ENCODE results near the gene CEP63. TPM values are rescaled to one million over a fixed set of nuclear protein-coding genes. Genes with fewer than 3 reads are reported as not detected.
A peak's percentile ranks its signal among the peaks of the same experiment; 100 is the strongest.

The CEP63 gene
- total and polyA plus RNA-seq, 2 experiments from 2014 or later = 15.8 to 237 TPM

- no peaks in the 10 kb centered on the region for H4K20me1 ChIP-seq (ENCODE audit: insufficient read depth, poor library complexity, severe bottlenecking)
- H3K4me1 ChIP-seq (ENCODE audit: insufficient read depth) = no peaks in the 10 kb centered on the region
- DNase-seq (ENCODE audit: low spot score) = no peak
- no peaks in the 10 kb centered on the region for H3K79me2 ChIP-seq
- H3K36me3 ChIP-seq (replicated peaks; ENCODE audit: insufficient read depth, low read depth) = no peaks in the 10 kb centered on the region
- 86% methylated on average over 2 of the region's 2 CpGs for WGBS (ENCODE audit: low lambda C conversion rate, missing lambda C conversion rate)
- no peaks in the 10 kb centered on the region for H3K9me2 ChIP-seq (replicated peaks; ENCODE audit: insufficient read depth)
- no peak overlapping the region for H3K4me2 ChIP-seq
- H2AFZ ChIP-seq = no peak overlapping the region
- H3K4me3 ChIP-seq = no peak overlapping the region
- TF ChIP-seq, protein P1, sequence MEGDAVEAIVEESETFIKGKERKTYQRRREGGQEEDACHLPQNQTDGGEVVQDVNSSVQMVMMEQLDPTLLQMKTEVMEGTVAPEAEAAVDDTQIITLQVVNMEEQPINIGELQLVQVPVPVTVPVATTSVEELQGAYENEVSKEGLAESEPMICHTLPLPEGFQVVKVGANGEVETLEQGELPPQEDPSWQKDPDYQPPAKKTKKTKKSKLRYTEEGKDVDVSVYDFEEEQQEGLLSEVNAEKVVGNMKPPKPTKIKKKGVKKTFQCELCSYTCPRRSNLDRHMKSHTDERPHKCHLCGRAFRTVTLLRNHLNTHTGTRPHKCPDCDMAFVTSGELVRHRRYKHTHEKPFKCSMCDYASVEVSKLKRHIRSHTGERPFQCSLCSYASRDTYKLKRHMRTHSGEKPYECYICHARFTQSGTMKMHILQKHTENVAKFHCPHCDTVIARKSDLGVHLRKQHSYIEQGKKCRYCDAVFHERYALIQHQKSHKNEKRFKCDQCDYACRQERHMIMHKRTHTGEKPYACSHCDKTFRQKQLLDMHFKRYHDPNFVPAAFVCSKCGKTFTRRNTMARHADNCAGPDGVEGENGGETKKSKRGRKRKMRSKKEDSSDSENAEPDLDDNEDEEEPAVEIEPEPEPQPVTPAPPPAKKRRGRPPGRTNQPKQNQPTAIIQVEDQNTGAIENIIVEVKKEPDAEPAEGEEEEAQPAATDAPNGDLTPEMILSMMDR (IDR thresholded peaks at IDR 0.05; ENCODE audit: poor library complexity) = no peak
- TF ChIP-seq EZH2 (IDR thresholded peaks at IDR 0.05; ENCODE audit: borderline replicate concordance) (no peak), EZH2phosphoT487 (IDR thresholded peaks at IDR 0.05; ENCODE audit: low read depth, severe bottlenecking, unreplicated experiment) (no peak)
- H3K9me3 ChIP-seq (ENCODE audit: low read depth) = no peaks in the 10 kb centered on the region
- H3K27me3 ChIP-seq = no peaks in the 10 kb centered on the region
- H3K27ac ChIP-seq = no peak overlapping the region
Observed at GRCh38 chr3:134441821-134442220, 44.0 kb upstream of the CEP63 start.

DNA sequence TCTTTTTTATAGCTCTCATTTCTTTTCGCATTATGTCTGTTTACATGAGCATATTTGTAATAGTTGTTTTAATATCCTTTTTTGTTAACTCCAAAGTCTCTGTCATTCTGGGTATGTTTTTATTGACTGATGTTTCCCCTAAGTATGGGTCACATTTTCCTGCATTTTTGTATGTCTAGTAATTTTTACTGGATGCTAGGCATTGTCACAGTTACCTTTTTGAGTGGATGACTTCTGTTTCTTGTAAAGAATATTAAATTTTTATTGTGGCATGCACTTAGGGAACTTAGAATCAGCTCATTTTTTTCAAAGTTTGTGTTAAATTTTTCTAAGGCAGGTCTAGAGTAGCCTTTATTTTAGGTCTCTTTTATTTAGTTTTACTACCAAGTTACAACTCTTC lies 40.8 kb upstream of the CEP63 start:
- WGBS (ENCODE audit: low lambda C conversion rate, missing lambda C conversion rate) = 90% methylated on average over 1 of the region's 1 CpG
- H3K4me3 ChIP-seq = no peak overlapping the region
- no peaks in the 10 kb centered on the region for H3K9me3 ChIP-seq (ENCODE audit: low read depth)
- no peaks in the 10 kb centered on the region for H3K79me2 ChIP-seq
- no peak overlapping the region for H3K4me2 ChIP-seq
- H3K4me1 ChIP-seq (ENCODE audit: insufficient read depth) = peaks cover 3% of the 10 kb centered on the region
- no peaks in the 10 kb centered on the region for H4K20me1 ChIP-seq (ENCODE audit: insufficient read depth, poor library complexity, severe bottlenecking)
- H3K36me3 ChIP-seq (replicated peaks; ENCODE audit: insufficient read depth, low read depth) = no peaks in the 10 kb centered on the region
- H3K9me2 ChIP-seq (replicated peaks; ENCODE audit: insufficient read depth) = no peaks in the 10 kb centered on the region
- no peak for DNase-seq (ENCODE audit: low spot score)
- H3K27me3 ChIP-seq = no peaks in the 10 kb centered on the region
- TF ChIP-seq, protein P1 (IDR thresholded peaks at IDR 0.05; ENCODE audit: poor library complexity) = no peak
- no peak for TF ChIP-seq EZH2 (IDR thresholded peaks at IDR 0.05; ENCODE audit: borderline replicate concordance)
- TF ChIP-seq EZH2phosphoT487 (IDR thresholded peaks at IDR 0.05; ENCODE audit: low read depth, severe bottlenecking, unreplicated experiment) = no peak
- H3K27ac ChIP-seq = no peak overlapping the region
- H2AFZ ChIP-seq = no peak overlapping the region

GRCh38 chr3:134445636-134446035 lies 40.2 kb upstream of the CEP63 start:
- no peaks in the 10 kb centered on the region for H3K27me3 ChIP-seq
- H3K79me2 ChIP-seq = no peaks in the 10 kb centered on the region
- H2AFZ ChIP-seq = no peak overlapping the region
- peak; percentile 42 for DNase-seq (ENCODE audit: low spot score)
- no peak overlapping the region for H3K4me2 ChIP-seq
- no peaks in the 10 kb centered on the region for H3K36me3 ChIP-seq (replicated peaks; ENCODE audit: insufficient read depth, low read depth)
- TF ChIP-seq, protein P1 (IDR thresholded peaks at IDR 0.05; ENCODE audit: poor library complexity) = no peak
- TF ChIP-seq EZH2 (IDR thresholded peaks at IDR 0.05; ENCODE audit: borderline replicate concordance) = no peak
- H3K4me3 ChIP-seq = no peak overlapping the region
- 75% methylated on average over 1 of the region's 1 CpG for WGBS (ENCODE audit: low lambda C conversion rate, missing lambda C conversion rate)
- H3K4me1 ChIP-seq (ENCODE audit: insufficient read depth) = peaks cover 3% of the 10 kb centered on the region
- H4K20me1 ChIP-seq (ENCODE audit: insufficient read depth, poor library complexity, severe bottlenecking) = no peaks in the 10 kb centered on the region
- peak overlapping the region; percentile 23 for H3K27ac ChIP-seq
- H3K9me3 ChIP-seq (ENCODE audit: low read depth) = no peaks in the 10 kb centered on the region
- no peaks in the 10 kb centered on the region for H3K9me2 ChIP-seq (replicated peaks; ENCODE audit: insufficient read depth)

GRCh38 chr3:134446800-134447199 lies 39.1 kb upstream of the CEP63 start:
- Histone ChIP-seq H3K9me3 (ENCODE audit: low read depth) (no peaks in the 10 kb centered on the region), H3K27ac (no peak overlapping the region), H2AFZ (no peak overlapping the region), H3K4me3 (no peak overlapping the region), H3K4me2 (no peak overlapping the region), H3K36me3 (replicated peaks; ENCODE audit: insufficient read depth, low read depth) (no peaks in the 10 kb centered on the region), H3K4me1 (ENCODE audit: insufficient read depth) (peaks cover 3% of the 10 kb centered on the region), H3K27me3 (no peaks in the 10 kb centered on the region), H4K20me1 (ENCODE audit: insufficient read depth, poor library complexity, severe bottlenecking) (no peaks in the 10 kb centered on the region), H3K79me2 (no peaks in the 10 kb centered on the region), H3K9me2 (replicated peaks; ENCODE audit: insufficient read depth) (no peaks in the 10 kb centered on the region)
- TF ChIP-seq, protein P1 (IDR thresholded peaks at IDR 0.05; ENCODE audit: poor library complexity) = no peak
- TF ChIP-seq EZH2phosphoT487 (IDR thresholded peaks at IDR 0.05; ENCODE audit: low read depth, severe bottlenecking, unreplicated experiment) = no peak
- TF ChIP-seq EZH2 (IDR thresholded peaks at IDR 0.05; ENCODE audit: borderline replicate concordance) = no peak
- WGBS (ENCODE audit: low lambda C conversion rate, missing lambda C conversion rate) = 91% methylated on average over 3 of the region's 3 CpGs
- DNase-seq (ENCODE audit: low spot score) = no peak

Measured in hepatocyte (in vitro differentiated cells).